GM10847 (cell line): Measurements from ENCODE around the gene HRK.

Source experiments
- POLR2A ChIP-seq: IDR thresholded peaks from 2 replicates; pipeline ENCODE4 v1.6.1; 2011; ENCODE audit not compliant: insufficient read length; ENCODE audit errors: extremely low read depth

The HRK gene

GRCh38 chr12:116884871-116885270 is 3.6 kb upstream of the HRK start:
- TF ChIP-seq POLR2A: no peak

- TF ChIP-seq POLR2A: no peak
These were observed 1.5 kb upstream of the HRK start for GRCh38 chr12:116882742-116883141.

GRCh38 chr12:116881877-116882507 is 751 bp upstream of the HRK start:
- TF ChIP-seq POLR2A: no peak

- TF ChIP-seq POLR2A: no peak
These were observed 370 bp downstream of the HRK start for GRCh38 chr12:116880817-116881324.

- no peak for TF ChIP-seq POLR2A
These were observed 926 bp downstream of the HRK start for GRCh38 chr12:116880213-116880816.

- no peak for TF ChIP-seq POLR2A
These were observed 1.6 kb downstream of the HRK start for GRCh38 chr12:116879509-116880212.

GRCh38 chr12:116878567-116879508 is 2.4 kb downstream of the HRK start:
- TF ChIP-seq POLR2A: no peak

- no peak for TF ChIP-seq POLR2A
These were observed 4.9 kb downstream of the HRK start for GRCh38 chr12:116876151-116876869.

- no peak for TF ChIP-seq POLR2A
These were observed 6.8 kb downstream of the HRK start for GRCh38 chr12:116874324-116874995.

- no peak for TF ChIP-seq POLR2A
These were observed 10.9 kb downstream of the HRK start for GRCh38 chr12:116870306-116870705.

GRCh38 chr12:116867523-116867922 is 13.7 kb downstream of the HRK start:
- TF ChIP-seq POLR2A: no peak

GRCh38 chr12:116864371-116865160 is 16.7 kb downstream of the HRK start:
- no peak for TF ChIP-seq POLR2A

GRCh38 chr12:116863275-116863767 is 17.9 kb downstream of the HRK start:
- TF ChIP-seq POLR2A: no peak

GRCh38 chr12:116862167-116862566 is 19.1 kb downstream of the HRK start:
- TF ChIP-seq POLR2A: no peak
